OCI-LY7 (cell line): ENCODE results near the gene TIGD2. TPM values are rescaled to one million over a fixed set of nuclear protein-coding genes. Genes with fewer than 3 reads are reported as not detected.

ENCODE experiments used
- small RNA-seq: library from RNA; depleted of rRNA; stranded (forward); fragments of <200 nt; gene quantifications from one replicate; pipeline ENCODE3, GENCODE V24; 2014
- total RNA-seq, 2 experiments: library from RNA; depleted of rRNA in 1 of 2; stranded (reverse); fragments of >200 nt in 1 of 2; shearing (Covaris generic) in 1 of 2; gene quantifications; 2 replicates each; pipeline ENCODE4 v1.2.3, GENCODE V29; 2014 to 2022

The TIGD2 gene
- total RNA-seq, 2 experiments from 2014 or later: 6.3 to 10.0 TPM

Small RNA genes lying within 50 kb of the gene (small RNA-seq; reads per million reads assigned to genes)
- gene RNU6-907P: not detected

Other genes with a start within 250 kb of the TIGD2 start
- not detected in 2 replicates for gene FAM13A, start 54.3 kb upstream of the TIGD2 start, total RNA-seq (2014; rRNA removed; shearing (Covaris generic))
- not detected in 2 replicates for gene FAM13A, start 54.3 kb upstream of the TIGD2 start, total RNA-seq (2022)
- gene GPRIN3, start 196.3 kb downstream of the TIGD2 start, total RNA-seq (2014; rRNA removed; shearing (Covaris generic)): 3.6 and 4.6 TPM in 2 replicates
- gene GPRIN3, start 196.3 kb downstream of the TIGD2 start, total RNA-seq (2022): 9.3 and 9.9 TPM in 2 replicates